ENCODE measurements around the gene TINAGL1. TPM values are rescaled to one million over a fixed set of nuclear protein-coding genes. Genes with fewer than 3 reads are reported as not detected.

The TINAGL1 gene
- total and polyA plus RNA-seq, 2 donors (not counting 1 experiment from before 2014, with no cell fraction given), result 3.0 to 92.5 TPM

- Histone ChIP-seq H3K27me3 (ENCODE audit: control insufficient read depth, insufficient read depth, low read length) (peaks cover 2% of the 10 kb centered on the region), H2AFZ (ENCODE audit: low read length) (no peak overlapping the region), H3K4me1 (ENCODE audit: control insufficient read depth, extremely low read depth, insufficient read depth, low read length) (peaks cover 7% of the 10 kb centered on the region), H4K20me1 (ENCODE audit: control insufficient read depth, extremely low read depth, insufficient read depth, low read length) (no peaks in the 10 kb centered on the region), H3K4me3 (replicated peaks in 1 of 4; ENCODE audit: control extremely low read depth in 1 of 4, insufficient read depth in 1 of 4, low read depth in 3 of 4, low read length in 4 of 4) (no peak overlapping the region), H3K79me2 (ENCODE audit: control insufficient read depth, insufficient read depth, low read length) (no peaks in the 10 kb centered on the region), H3K9ac (ENCODE audit: insufficient read depth, low read length) (no peak overlapping the region), H3K9me3 (ENCODE audit: control insufficient read depth, insufficient read depth, low read depth, low read length) (no peaks in the 10 kb centered on the region), H3K36me3 (ENCODE audit: control insufficient read depth, insufficient read depth, low read length) (no peaks in the 10 kb centered on the region), H3K27ac (ENCODE audit: insufficient read depth, low read length) (no peak overlapping the region), H3K4me2 (ENCODE audit: extremely low read depth, insufficient read depth, low read length) (no peak overlapping the region)
- no peak for TF ChIP-seq EZH2 (IDR thresholded peaks at IDR 0.05; ENCODE audit: low read length, missing control alignments)
- peak in 1 of 2 donors; percentile 51 for DNase-seq (ENCODE audit: low read depth in 2 of 2)
Observed at GRCh38 chr1:31551208-31551607, 25.1 kb upstream of the TINAGL1 start.

- Histone ChIP-seq H3K27ac (ENCODE audit: insufficient read depth, low read length) (no peak overlapping the region), H3K79me2 (ENCODE audit: control insufficient read depth, insufficient read depth, low read length) (no peaks in the 10 kb centered on the region), H3K36me3 (ENCODE audit: control insufficient read depth, insufficient read depth, low read length) (no peaks in the 10 kb centered on the region), H3K9me3 (ENCODE audit: control insufficient read depth, insufficient read depth, low read depth, low read length) (no peaks in the 10 kb centered on the region), H3K9ac (ENCODE audit: insufficient read depth, low read length) (no peak overlapping the region), H4K20me1 (ENCODE audit: control insufficient read depth, extremely low read depth, insufficient read depth, low read length) (no peaks in the 10 kb centered on the region), H2AFZ (ENCODE audit: low read length) (no peak overlapping the region), H3K4me2 (ENCODE audit: extremely low read depth, insufficient read depth, low read length) (no peak overlapping the region), H3K27me3 (ENCODE audit: control insufficient read depth, insufficient read depth, low read length) (peaks cover 2% of the 10 kb centered on the region), H3K4me1 (ENCODE audit: control insufficient read depth, extremely low read depth, insufficient read depth, low read length) (peaks cover 7% of the 10 kb centered on the region), H3K4me3 (replicated peaks in 1 of 4; ENCODE audit: control extremely low read depth in 1 of 4, insufficient read depth in 1 of 4, low read depth in 3 of 4, low read length in 4 of 4) (no peak overlapping the region)
- no peak for TF ChIP-seq EZH2 (IDR thresholded peaks at IDR 0.05; ENCODE audit: low read length, missing control alignments)
- no peak for TF ChIP-seq CTCF (conservative IDR thresholded peaks at IDR 0.05 in 1 of 2, IDR thresholded peaks at IDR 0.05 in 1 of 2; ENCODE audit: low read depth in 1 of 2, low read length in 2 of 2)
- DNase-seq (ENCODE audit: low read depth in 2 of 2), result no peak
Observed at GRCh38 chr1:31552489-31552888, 23.8 kb upstream of the TINAGL1 start.

- DNase-seq (ENCODE audit: low read depth in 2 of 2), result no peak
- TF ChIP-seq EZH2 (IDR thresholded peaks at IDR 0.05; ENCODE audit: low read length, missing control alignments), result no peak
- no peak for TF ChIP-seq CTCF (conservative IDR thresholded peaks at IDR 0.05 in 1 of 2, IDR thresholded peaks at IDR 0.05 in 1 of 2; ENCODE audit: low read depth in 1 of 2, low read length in 2 of 2)
- H3K4me3 ChIP-seq (replicated peaks in 1 of 4; ENCODE audit: control extremely low read depth in 1 of 4, insufficient read depth in 1 of 4, low read depth in 3 of 4, low read length in 4 of 4), result no peak overlapping the region
- no peaks in the 10 kb centered on the region for H3K9me3 ChIP-seq (ENCODE audit: control insufficient read depth, insufficient read depth, low read depth, low read length)
- no peaks in the 10 kb centered on the region for H3K36me3 ChIP-seq (ENCODE audit: control insufficient read depth, insufficient read depth, low read length)
- H3K4me1 ChIP-seq (ENCODE audit: control insufficient read depth, extremely low read depth, insufficient read depth, low read length), result no peaks in the 10 kb centered on the region
- H3K27ac ChIP-seq (ENCODE audit: insufficient read depth, low read length), result no peak overlapping the region
- H3K79me2 ChIP-seq (ENCODE audit: control insufficient read depth, insufficient read depth, low read length), result no peaks in the 10 kb centered on the region
- no peak overlapping the region for H3K9ac ChIP-seq (ENCODE audit: insufficient read depth, low read length)
- H4K20me1 ChIP-seq (ENCODE audit: control insufficient read depth, extremely low read depth, insufficient read depth, low read length), result no peaks in the 10 kb centered on the region
- H3K4me2 ChIP-seq (ENCODE audit: extremely low read depth, insufficient read depth, low read length), result no peak overlapping the region
- no peak overlapping the region for H2AFZ ChIP-seq (ENCODE audit: low read length)
- peaks cover 2% of the 10 kb centered on the region for H3K27me3 ChIP-seq (ENCODE audit: control insufficient read depth, insufficient read depth, low read length)
Observed at GRCh38 chr1:31556481-31557006, 19.8 kb upstream of the TINAGL1 start.

All from fibroblast of lung (primary cell).